ENCODE data around the gene NEK11.

DNA sequence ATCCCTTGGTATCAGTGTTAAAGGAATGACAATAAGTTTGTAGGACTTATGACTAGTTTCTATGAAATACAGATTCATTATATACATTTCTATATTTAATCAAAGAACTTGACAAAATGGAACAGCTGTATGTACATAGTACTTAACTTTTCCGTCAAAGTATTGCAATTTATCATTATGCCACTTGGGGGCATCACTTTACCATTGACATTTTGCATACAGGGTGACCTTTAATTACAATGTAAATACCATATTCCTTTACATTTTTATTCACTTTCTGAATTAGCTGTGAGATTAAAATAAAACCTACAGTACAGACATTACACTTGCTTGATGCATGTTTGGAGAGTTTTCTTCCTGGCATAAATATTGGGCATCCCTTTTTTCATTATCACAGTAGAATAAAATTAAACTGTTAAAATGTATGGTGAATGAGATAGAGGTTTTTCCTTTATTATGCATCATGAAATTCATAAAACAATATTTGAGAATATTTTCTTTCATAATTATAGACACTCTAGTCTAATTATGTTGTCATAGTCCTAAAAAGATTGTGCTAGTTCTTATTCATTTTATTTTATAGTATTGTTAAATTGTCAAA is 6.9 kb downstream of the NEK11 start:
- TF ChIP-seq, protein P1, sequence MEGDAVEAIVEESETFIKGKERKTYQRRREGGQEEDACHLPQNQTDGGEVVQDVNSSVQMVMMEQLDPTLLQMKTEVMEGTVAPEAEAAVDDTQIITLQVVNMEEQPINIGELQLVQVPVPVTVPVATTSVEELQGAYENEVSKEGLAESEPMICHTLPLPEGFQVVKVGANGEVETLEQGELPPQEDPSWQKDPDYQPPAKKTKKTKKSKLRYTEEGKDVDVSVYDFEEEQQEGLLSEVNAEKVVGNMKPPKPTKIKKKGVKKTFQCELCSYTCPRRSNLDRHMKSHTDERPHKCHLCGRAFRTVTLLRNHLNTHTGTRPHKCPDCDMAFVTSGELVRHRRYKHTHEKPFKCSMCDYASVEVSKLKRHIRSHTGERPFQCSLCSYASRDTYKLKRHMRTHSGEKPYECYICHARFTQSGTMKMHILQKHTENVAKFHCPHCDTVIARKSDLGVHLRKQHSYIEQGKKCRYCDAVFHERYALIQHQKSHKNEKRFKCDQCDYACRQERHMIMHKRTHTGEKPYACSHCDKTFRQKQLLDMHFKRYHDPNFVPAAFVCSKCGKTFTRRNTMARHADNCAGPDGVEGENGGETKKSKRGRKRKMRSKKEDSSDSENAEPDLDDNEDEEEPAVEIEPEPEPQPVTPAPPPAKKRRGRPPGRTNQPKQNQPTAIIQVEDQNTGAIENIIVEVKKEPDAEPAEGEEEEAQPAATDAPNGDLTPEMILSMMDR (IDR thresholded peaks at IDR 0.05; ENCODE audit: poor library complexity, severe bottlenecking) = peak; percentile 80
- TF ChIP-seq SMC3 (conservative IDR thresholded peaks at IDR 0.05; ENCODE audit: poor library complexity) = peak; percentile 78
- no peak for TF ChIP-seq EP300 (conservative IDR thresholded peaks at IDR 0.05; ENCODE audit: poor library complexity, severe bottlenecking)
- TF ChIP-seq, protein P2, sequence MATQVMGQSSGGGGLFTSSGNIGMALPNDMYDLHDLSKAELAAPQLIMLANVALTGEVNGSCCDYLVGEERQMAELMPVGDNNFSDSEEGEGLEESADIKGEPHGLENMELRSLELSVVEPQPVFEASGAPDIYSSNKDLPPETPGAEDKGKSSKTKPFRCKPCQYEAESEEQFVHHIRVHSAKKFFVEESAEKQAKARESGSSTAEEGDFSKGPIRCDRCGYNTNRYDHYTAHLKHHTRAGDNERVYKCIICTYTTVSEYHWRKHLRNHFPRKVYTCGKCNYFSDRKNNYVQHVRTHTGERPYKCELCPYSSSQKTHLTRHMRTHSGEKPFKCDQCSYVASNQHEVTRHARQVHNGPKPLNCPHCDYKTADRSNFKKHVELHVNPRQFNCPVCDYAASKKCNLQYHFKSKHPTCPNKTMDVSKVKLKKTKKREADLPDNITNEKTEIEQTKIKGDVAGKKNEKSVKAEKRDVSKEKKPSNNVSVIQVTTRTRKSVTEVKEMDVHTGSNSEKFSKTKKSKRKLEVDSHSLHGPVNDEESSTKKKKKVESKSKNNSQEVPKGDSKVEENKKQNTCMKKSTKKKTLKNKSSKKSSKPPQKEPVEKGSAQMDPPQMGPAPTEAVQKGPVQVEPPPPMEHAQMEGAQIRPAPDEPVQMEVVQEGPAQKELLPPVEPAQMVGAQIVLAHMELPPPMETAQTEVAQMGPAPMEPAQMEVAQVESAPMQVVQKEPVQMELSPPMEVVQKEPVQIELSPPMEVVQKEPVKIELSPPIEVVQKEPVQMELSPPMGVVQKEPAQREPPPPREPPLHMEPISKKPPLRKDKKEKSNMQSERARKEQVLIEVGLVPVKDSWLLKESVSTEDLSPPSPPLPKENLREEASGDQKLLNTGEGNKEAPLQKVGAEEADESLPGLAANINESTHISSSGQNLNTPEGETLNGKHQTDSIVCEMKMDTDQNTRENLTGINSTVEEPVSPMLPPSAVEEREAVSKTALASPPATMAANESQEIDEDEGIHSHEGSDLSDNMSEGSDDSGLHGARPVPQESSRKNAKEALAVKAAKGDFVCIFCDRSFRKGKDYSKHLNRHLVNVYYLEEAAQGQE (IDR thresholded peaks at IDR 0.05; ENCODE audit: borderline replicate concordance) = no peak
- no peak for TF ChIP-seq POLR2AphosphoS5 (IDR thresholded peaks at IDR 0.05)
- TF ChIP-seq EZH2 (IDR thresholded peaks at IDR 0.05; ENCODE audit: borderline replicate concordance, insufficient read depth, low read length, poor library complexity, severe bottlenecking) = no peak
